GM18499 (cell line): Measurements from ENCODE around the gene NLRC5.
"Not testable (repeated sequence)": the region's sequence is repeated elsewhere in the genome, so short reads cannot be mapped to it uniquely, and the experiment has no call there.

Experiments
- ATAC-seq: cut with Tn5 transposase; IDR thresholded peaks from one replicate; pipeline ENCODE4 v1.9.1; 2021; ENCODE audit warnings: moderate number of reproducible peaks; ENCODE audit not compliant: insufficient read depth, unreplicated experiment

NLRC5 gene

DNA sequence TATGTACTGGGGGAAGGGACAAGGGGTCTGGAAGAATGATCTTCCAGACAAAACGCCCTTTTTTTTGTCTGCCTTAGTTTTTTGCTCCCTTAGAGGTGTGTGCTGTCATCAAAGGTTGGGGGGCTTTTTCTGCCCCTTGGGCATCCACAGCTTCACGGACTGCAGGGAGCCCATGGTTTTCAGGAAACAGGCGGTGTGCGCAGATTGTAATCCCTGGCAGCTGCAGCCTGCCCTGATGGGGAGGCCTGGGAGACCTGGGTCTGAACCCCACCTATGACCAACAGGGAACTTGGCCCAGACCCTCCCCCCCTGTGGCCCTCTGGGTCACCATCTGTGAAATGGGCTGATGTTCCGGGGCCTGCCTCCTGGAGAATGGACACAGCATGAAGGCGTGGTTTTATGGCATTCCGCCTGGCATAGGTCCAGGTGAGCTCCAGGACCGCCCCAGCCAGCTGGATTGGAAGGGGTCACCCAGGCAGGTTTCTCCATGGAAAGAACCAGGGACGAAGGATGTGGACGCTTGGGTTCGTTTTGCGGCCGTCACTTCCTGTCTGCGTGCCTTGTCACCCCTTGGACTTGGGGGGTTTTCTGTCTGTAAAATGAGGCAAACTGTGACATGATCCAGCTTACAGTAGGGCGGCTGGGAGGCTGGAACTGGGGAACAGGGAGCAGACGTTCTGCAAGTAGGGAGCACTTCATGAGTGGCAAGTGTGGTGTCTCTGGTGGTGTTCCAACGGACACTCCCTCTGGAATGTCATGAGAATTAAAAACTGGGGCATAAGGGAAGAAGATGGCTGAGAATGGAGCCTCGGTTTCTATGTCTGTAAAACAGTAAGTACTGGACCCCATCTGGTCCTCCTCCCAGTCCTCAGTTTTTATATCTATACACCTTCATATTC is 104.6 kb downstream of the NLRC5 start:
- no peak for ATAC-seq

GRCh38 chr16:57094911-57095310 is 105.6 kb downstream of the NLRC5 start:
- ATAC-seq, result no peak

DNA sequence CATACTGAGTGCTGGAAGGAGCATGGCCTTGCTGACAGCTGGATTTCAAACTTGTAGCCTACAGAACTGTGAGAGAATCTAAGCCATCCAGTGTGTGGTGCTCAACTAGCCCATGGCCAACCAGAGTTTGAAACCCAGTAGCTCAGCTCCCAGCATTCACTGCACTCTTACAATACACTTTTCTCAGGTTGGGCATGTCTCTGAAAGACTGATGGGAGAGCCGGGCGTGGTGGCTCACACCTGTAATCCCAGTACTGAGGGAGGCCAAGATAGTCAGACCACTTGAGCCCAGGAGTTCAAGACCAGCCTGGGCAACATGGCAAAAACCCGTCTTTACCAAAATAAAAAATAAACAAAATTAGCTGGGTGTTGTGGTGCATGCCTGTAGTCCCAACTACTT is 106.8 kb downstream of the NLRC5 start:
- no peak for ATAC-seq

DNA sequence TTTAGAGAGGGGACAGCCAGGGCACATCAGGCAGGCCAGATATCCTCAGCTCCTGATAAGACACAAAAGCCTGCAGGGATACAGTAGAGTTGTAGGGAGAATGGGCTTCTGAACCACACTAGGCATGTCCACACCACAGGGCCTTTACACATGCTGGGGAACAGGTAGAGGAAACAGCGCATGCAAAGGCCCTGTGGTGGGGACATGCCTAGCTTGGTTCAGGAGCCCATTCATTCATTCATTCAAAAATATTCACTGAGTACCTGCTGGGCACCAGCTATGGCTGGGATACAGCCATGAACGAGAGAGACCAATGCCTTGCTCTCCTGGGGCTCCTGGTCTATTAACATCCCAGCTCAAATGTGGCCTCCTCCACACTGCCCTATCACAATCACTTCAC is 107.4 kb downstream of the NLRC5 start:
- ATAC-seq, result no peak

- no peak for ATAC-seq
Measured at GRCh38 chr16:57098188-57098841, 109.0 kb downstream of the NLRC5 start.

DNA sequence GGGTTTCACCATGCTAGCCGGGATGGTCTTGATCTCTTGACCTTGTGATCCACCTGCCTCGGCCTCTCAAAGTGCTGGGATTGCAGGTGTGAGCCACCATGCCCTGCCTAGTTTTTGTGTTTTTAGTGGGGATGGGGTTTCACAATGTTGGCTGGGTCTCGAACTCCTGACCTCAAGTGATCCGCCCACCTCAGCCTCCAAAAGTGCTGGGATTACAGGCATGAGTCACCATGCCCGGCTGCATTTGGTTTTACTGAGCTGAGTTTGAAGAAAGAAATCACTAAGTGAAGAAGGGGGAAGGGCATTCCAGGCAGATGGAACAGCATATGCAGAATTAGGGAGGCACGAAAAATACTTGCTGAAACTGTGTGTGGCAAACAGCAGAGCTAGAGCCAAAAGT is 110.6 kb downstream of the NLRC5 start:
- not testable (repeated sequence) for ATAC-seq

DNA sequence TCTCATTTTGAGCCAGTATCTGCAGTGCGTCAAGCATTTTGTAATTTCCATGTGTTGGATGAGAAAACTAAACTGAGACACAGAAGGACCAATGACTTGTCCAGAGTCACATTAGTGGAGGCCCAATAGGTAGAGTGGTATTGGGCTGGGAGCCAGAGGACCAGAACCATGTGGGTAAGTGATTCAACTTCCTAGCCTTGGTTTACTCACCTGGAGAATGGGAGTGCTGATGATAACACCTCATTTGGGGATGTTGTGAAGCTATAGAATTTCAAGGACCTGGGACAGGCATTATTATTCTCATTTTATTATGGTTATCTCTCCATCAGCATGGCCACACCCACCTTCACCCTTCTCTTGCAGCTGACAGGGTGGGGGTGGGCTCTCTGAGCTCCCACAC is 111.1 kb downstream of the NLRC5 start:
- ATAC-seq, result no peak

DNA sequence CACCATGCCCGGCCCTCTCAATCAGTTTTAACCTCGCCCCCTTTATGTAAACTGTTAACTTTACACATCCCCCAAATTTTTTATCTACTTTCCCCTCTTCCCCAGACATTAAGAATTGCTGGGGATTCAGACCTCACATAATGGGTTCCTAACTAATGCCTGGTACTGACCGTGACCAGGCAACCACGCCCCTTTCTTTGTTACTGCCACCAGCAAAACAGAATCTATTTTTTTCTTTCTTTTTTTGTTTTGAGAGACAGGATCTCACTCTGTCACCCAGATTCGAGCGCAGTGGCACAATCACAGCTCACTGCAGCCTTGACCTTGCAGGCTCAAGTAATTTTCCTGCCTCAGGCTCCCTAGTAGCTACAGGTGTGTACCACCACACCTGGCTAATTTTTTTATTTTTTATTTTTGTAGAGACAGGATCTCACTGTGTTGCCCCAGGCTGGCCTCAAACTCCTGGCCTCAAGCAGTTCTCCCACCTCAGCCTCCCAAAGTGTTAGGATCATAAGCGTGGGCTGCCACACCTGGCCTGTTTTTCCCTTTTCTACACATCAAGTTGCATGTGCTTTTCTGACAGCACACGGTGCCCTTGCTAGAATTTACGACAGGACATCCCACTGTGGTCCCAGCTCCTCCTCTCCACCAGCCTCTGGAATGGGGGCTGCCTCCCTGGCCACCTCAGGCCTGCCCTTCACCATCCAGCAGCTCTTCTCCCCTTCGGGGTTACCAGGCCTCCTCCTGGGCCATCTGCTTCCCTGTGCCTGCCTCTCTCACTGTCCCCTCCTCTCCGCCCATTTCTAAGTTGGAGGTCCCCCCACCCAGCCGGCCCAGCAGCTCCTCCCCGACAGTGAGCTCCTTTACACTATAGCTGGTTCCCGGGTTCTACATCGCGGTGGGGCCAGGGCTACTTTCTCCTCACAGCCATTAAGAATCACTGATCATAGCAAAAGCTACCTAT is 113.8 kb downstream of the NLRC5 start:
- no peak for ATAC-seq

- ATAC-seq, result no peak
Measured at GRCh38 chr16:57104706-57105105, 115.3 kb downstream of the NLRC5 start.

DNA sequence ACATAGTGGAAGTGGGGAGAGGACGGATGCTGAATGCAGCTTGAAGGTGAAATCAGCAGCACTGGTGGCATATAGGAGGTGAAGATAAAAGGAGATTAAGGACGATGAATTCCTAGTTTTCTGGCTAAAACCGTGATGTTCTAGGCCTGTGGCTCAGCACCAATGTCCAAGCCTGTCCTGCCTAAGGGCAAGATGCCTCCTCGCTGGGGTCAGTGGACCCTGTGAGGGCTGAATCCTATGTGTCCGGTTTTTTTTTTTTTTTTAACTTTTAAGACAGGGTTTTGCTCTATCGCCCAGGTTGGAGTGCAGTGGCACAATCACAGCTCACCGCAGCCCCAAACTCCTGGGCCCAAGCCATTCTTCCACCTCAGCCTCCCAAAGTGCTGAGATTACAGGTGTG is 115.8 kb downstream of the NLRC5 start:
- ATAC-seq, result no peak

DNA sequence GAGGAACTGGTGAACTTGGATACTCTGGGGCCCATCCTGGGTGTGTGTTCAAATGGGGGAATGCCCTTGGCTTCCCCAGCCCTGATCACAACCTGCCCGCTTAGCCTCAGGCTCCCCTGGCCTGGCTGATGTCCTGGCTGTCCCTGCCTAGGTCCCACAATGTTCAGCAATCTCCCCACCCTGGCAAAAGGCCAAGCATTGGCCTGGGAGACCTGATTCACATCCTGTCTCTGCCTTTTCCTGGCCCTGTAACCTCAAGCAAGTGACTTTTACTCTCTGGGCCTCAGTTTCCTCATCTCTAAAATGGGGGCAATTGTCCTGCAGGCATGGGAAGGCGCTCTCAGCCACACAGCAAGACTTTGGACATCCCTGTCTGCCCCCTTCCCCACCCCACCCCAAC is 117.4 kb downstream of the NLRC5 start:
- ATAC-seq, result no peak

GRCh38 chr16:57107321-57107922 is 118.1 kb downstream of the NLRC5 start:
- no peak for ATAC-seq

- ATAC-seq, result no peak
Measured at GRCh38 chr16:57108432-57108831, 119.1 kb downstream of the NLRC5 start.

DNA sequence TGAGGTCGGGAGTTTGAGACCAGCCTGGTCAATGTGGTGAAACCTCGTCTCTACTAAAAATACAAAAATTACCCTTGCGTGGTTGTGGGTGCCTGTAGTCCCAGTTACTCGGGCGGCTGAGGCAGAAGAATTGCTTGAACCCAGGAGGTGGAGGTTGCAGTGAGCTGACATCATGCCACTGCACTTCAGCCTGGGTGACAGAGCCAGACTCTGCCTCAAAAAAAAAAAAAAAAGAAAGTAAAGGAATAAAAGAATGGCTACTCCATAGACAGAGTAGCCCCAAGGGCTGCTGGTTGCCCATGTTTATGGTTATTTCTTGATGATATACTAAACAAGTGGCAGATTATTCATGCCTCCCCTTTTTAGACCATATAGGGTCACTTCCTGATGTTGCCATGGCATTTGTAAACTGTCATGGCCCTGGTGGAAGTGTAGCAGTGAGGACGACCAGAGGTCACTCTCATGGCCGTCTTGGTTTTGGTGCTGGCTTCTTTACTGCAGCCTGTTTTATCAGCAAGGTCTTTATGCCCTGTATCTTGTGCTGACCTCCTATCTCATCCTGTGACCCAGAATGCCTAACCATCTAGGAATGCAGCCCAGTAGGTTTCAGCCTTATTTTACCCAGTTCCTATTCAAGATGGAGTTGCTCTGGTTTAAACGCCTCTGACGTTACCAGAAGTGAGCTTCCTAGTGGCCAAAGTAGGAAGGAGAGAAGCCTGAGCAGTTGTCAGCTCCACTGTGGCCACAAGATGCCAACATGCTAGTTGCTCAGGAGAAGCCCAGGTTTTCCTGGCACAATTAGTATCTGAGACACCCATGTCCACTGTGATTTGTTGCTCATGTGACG is 120.1 kb downstream of the NLRC5 start:
- ATAC-seq, result not testable (repeated sequence)

DNA sequence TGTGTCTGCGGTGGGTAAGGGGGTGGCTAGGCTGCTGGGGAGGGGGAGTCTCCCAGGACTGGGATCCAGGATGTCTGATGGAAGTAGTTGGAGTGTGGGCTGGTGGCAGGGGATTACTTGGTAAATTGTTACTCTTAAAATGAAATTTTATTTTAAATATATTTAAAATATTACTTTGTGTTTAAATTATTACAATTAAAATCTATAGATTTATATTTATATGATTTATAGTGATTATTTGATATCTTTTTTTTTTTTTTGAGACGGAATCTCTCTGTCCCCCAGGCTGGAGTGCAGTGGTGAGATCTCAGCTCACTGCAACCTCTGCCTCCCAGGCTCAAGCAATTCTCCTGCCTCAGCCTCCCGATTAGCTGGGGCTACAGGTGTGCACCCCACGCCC is 121.6 kb downstream of the NLRC5 start:
- no peak for ATAC-seq

- ATAC-seq, result no peak
Measured at GRCh38 chr16:57111420-57111819, 122.1 kb downstream of the NLRC5 start.

DNA sequence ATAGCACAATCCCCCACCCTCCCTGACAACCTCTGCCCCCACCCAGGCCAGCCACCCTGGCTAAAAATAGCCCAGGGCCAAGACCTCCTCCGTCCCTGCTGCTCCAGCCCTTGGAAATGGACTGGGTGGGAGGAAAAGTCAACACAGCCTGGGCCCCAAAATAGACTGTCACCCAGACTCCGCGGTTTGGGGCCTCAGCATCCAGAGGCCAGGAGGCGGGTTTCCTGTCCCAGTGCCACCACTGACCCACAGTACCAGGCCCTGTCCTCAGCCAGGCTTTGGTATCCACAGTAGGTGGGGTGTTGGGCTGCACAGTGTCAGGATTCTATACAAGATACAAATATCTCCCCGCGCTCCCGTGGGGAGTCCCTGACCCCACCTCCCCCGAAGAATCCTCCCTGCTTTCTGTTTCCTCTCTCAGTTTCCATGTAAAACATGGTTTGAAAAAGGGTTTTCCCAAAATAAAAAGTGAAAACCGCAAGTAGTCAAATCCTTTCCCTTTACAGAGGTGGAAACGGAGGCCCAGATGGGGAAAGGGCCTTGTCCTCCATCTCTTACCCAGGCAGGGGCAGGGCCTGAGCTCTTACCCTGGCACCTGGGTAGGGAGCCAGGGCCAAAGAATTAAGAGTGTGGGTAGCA is 123.2 kb downstream of the NLRC5 start:
- no peak for ATAC-seq

- no peak for ATAC-seq
Measured at GRCh38 chr16:57113042-57113453, 123.7 kb downstream of the NLRC5 start.

DNA sequence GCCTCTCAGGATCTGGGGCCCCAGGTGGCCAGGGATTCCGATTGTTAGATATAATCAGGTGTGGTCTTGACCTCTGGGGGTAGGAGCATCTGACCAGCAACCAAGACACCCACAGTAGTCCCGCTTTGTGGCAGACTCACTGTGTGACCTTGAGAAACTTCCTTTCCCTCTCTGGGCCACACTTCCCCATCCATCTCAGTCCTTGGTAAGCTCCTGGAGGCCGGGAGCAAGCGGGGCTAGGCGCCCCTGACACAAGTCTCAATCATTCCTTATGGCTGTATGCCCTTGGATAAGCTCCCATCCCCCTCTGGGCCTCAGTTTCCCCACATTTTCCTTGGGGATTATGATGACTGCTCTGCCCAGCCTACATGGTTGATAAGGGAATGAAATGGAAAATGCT is 124.3 kb downstream of the NLRC5 start:
- ATAC-seq, result no peak
